GM12864 (cell line): ENCODE measurements around the gene TBX4.

Experiments
- DNase-seq: peaks from one replicate; pipeline ENCODE4 v3.0.0-alpha.2; 2011; ENCODE audit warnings: low read depth
- H3K4me3 ChIP-seq: 2 replicates; pipeline ENCODE4 v1.5.1; 2011; ENCODE audit warnings: mild to moderate bottlenecking, low read depth, low read length, control low read depth
- TF ChIP-seq, protein P1 (sequence below): IDR thresholded peaks from 2 replicates; pipeline ENCODE4 v1.5.1; 2011; ENCODE audit warnings: low read depth, mild to moderate bottlenecking, moderate library complexity, low read length, control low read depth, inconsistent platforms; ENCODE audit errors: missing control alignments

Gene TBX4

DNA sequence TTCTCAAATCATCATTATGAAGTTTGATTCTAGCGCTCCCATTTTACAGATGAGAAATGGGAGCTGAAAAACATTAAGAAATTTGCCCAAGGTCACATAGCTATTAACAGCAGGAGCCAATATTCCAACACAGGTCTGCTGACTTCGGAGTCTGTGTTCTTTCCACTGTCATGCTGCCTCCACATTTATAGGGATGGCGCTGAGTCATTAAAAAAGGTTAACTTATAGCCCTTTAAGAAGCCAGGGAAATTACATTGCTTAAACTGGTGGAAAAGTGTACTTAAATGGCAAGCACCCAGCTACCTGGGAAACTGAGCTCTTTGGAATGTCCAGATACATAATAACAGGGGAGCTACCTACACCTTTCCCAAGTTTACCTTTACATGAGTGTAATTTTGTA lies 65.0 kb downstream of the TBX4 start:
- no peak overlapping the region for H3K4me3 ChIP-seq
- TF ChIP-seq, protein P1, sequence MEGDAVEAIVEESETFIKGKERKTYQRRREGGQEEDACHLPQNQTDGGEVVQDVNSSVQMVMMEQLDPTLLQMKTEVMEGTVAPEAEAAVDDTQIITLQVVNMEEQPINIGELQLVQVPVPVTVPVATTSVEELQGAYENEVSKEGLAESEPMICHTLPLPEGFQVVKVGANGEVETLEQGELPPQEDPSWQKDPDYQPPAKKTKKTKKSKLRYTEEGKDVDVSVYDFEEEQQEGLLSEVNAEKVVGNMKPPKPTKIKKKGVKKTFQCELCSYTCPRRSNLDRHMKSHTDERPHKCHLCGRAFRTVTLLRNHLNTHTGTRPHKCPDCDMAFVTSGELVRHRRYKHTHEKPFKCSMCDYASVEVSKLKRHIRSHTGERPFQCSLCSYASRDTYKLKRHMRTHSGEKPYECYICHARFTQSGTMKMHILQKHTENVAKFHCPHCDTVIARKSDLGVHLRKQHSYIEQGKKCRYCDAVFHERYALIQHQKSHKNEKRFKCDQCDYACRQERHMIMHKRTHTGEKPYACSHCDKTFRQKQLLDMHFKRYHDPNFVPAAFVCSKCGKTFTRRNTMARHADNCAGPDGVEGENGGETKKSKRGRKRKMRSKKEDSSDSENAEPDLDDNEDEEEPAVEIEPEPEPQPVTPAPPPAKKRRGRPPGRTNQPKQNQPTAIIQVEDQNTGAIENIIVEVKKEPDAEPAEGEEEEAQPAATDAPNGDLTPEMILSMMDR, result no peak
- DNase-seq, result no peak

GRCh38 chr17:61517843-61518606 lies 65.8 kb downstream of the TBX4 start:
- H3K4me3 ChIP-seq, result no peak overlapping the region
- DNase-seq, result no peak
- TF ChIP-seq, protein P1, result no peak

DNA sequence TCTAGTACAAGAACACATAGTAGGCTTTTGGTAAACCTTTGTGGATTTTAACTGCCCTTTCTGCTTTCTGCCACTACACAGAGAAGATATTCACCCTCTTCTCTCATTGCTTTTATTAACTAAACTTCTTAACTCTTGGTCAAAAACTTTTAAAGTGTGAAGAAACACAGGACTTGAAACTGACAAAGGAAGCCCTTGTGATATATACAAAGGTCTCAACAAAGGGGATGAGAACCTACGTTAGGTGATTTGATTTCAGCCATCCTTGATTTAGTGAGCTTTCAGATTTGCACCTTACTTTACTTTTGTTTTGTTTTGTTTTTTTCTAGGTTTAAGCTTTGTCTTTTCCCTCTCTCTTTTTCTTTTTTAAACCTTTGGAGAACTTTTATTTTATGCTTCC lies 66.9 kb downstream of the TBX4 start:
- TF ChIP-seq, protein P1, result no peak
- H3K4me3 ChIP-seq, result no peak overlapping the region
- no peak for DNase-seq

DNA sequence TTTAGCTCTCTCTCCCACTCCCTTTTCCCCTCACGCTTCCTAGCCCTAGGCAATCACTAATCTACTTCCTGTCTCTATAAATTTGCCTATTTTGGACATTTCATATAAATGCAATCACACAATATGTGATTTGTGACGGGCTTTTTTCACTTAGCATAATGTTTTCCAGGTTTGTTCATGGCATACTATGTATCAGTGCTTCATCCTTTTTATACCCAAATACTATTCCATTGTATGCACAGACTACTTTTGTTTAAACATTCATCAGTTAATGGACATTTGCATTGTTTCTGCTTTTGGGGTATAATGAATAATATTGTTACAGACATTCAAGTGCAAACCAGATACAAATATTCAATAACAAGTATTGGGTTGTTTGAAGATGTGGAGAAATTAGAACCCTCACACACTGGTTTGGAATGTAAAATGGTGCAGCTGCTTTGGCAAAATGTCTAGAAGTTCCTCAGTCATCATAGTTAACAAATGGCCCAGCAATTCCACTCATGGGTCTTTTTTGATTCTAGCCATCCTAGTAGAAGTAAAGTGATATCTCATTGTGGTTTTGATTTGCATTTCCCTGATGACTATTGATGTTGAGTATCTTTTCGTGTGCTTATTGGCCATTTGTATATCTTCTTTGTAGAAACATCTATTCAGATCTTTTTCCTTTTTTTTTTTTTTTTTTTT lies 67.7 kb downstream of the TBX4 start:
- TF ChIP-seq, protein P1, result no peak
- DNase-seq, result no peak
- H3K4me3 ChIP-seq, result no peak overlapping the region

DNA sequence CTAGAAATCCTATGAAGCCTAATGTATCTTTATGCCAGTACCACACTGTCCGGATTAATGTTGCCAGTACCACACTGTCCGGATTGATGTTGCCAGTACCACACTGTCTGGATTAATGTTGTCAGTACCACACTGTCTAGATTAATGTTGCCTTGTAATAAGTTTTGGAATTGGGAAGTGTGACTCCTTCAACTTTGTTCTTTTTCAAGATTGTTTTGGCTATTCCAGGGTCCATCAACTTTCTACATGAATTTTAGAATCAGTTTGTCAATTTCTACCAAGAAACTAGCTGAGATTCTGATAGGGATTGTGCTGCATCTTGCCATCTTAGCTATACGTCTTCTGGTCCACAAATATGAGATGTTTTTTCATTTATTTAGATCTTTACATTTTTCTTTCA lies 68.7 kb downstream of the TBX4 start:
- DNase-seq, result no peak
- TF ChIP-seq, protein P1, result no peak
- H3K4me3 ChIP-seq, result no peak overlapping the region

GRCh38 chr17:61522088-61522487 lies 69.9 kb downstream of the TBX4 start:
- DNase-seq, result no peak
- H3K4me3 ChIP-seq, result no peak overlapping the region
- TF ChIP-seq, protein P1, result no peak
